Rectal smooth muscle tissue (tissue), 1 donor: Measurements from ENCODE around the gene BLID.

Experiments used
- H3K27ac ChIP-seq: one replicate; pipeline ENCODE4 v1.7.0; 2013; ENCODE audit warnings: low read depth, low read length, inconsistent platforms
- H3K27me3 ChIP-seq: one replicate; pipeline ENCODE4 v1.7.0; 2013; ENCODE audit warnings: low read length; ENCODE audit not compliant: control insufficient read depth, insufficient read depth
- H3K36me3 ChIP-seq: one replicate; pipeline ENCODE4 v1.7.0; 2013; ENCODE audit warnings: low read length; ENCODE audit not compliant: control insufficient read depth, insufficient read depth
- H3K4me1 ChIP-seq: one replicate; pipeline ENCODE4 v1.7.0; 2013; ENCODE audit warnings: low read length; ENCODE audit not compliant: control insufficient read depth, insufficient read depth
- H3K4me3 ChIP-seq: one replicate; pipeline ENCODE4 v1.7.0; 2013; ENCODE audit warnings: low read length
- H3K9ac ChIP-seq: one replicate; pipeline ENCODE4 v1.7.0; 2013; ENCODE audit warnings: low read length

BLID gene

DNA sequence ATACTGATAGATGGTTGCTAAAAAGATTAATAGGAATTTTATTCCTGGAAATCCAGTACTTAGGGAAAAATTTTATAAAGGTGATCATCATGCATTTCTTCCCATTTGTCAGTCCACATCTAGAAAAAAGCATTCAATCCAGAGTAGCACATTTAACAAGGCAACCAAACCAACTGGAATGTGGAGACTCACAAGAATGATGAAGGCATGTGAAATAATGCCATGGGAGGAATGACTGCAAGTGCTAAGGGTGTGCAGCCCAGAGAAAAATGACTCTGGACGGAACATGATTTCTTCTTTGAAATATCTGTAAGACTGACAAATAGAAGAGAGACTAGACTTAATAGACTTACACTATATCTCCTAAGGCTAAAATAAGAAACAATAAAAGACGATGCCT, 33.8 kb downstream of the BLID start:
- H3K9ac ChIP-seq: no peak overlapping the region
- no peaks in the 10 kb centered on the region for H3K36me3 ChIP-seq
- H3K27ac ChIP-seq: no peak overlapping the region
- no peaks in the 10 kb centered on the region for H3K27me3 ChIP-seq
- no peak overlapping the region for H3K4me3 ChIP-seq
- H3K4me1 ChIP-seq: no peaks in the 10 kb centered on the region

GRCh38 chr11:122081073-122081472, 34.9 kb downstream of the BLID start:
- H3K4me1 ChIP-seq: no peaks in the 10 kb centered on the region
- H3K9ac ChIP-seq: no peak overlapping the region
- no peak overlapping the region for H3K27ac ChIP-seq
- no peak overlapping the region for H3K4me3 ChIP-seq
- H3K27me3 ChIP-seq: no peaks in the 10 kb centered on the region
- H3K36me3 ChIP-seq: no peaks in the 10 kb centered on the region

GRCh38 chr11:122077459-122077858, 38.6 kb downstream of the BLID start:
- Histone ChIP-seq H3K27me3 (no peaks in the 10 kb centered on the region), H3K27ac (no peak overlapping the region), H3K36me3 (no peaks in the 10 kb centered on the region), H3K9ac (no peak overlapping the region), H3K4me1 (no peaks in the 10 kb centered on the region), H3K4me3 (no peak overlapping the region)

- Histone ChIP-seq H3K4me3 (no peak overlapping the region), H3K4me1 (no peaks in the 10 kb centered on the region), H3K36me3 (no peaks in the 10 kb centered on the region), H3K9ac (no peak overlapping the region), H3K27ac (no peak overlapping the region), H3K27me3 (no peaks in the 10 kb centered on the region)
Observed at GRCh38 chr11:122076512-122077120, 39.4 kb downstream of the BLID start.

GRCh38 chr11:122075016-122075415, 41.0 kb downstream of the BLID start:
- Histone ChIP-seq H3K4me1 (peaks cover 5% of the 10 kb centered on the region), H3K36me3 (no peaks in the 10 kb centered on the region), H3K4me3 (no peak overlapping the region), H3K27me3 (no peaks in the 10 kb centered on the region), H3K27ac (no peak overlapping the region), H3K9ac (no peak overlapping the region)

DNA sequence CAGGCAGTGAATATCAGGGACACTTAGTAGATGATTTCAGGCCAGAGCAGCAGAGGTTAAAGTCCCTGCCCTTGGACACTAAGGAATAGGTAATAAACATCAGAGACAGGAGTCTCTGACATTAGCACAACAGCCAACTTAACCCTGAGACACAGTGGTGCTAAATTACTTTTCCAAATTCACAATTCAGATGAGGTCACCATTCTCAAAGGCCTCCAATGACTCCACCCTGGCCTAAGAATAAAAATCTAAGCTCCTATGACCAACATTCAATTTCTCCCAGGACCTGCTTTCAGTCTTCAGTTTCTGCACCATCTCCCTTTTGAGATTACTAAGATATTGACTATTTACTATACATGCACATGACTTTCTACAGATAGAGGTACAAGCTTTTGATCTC, 42.0 kb downstream of the BLID start:
- H3K4me1 ChIP-seq: peaks cover 11% of the 10 kb centered on the region
- no peaks in the 10 kb centered on the region for H3K36me3 ChIP-seq
- H3K27me3 ChIP-seq: no peaks in the 10 kb centered on the region
- H3K4me3 ChIP-seq: no peak overlapping the region
- no peak overlapping the region for H3K27ac ChIP-seq
- H3K9ac ChIP-seq: no peak overlapping the region

DNA sequence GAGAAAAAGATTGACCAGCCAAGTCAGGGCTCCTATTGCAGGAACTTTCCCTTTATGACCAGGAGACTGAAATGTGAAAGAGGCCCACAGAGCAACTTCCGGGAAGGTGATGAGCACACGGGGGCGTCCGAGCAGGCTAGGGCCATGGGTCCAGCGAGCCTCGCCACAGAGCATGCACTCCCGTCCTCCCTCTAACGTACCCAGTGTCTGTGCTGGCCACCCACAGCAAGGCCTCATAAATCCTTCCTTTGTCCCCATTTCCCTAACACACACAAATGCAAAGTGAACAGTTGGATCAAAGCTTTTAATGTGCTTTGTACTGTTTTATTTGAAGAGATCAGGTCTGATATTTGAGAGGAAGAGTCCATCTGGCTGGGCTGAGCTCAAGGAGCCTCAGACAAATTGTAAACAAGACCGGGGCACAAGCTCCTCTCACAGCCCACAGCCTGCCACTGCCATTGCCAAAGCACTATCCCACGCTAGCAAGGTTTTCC, 44.3 kb downstream of the BLID start:
- Histone ChIP-seq H3K27me3 (no peaks in the 10 kb centered on the region), H3K27ac (no peak overlapping the region), H3K4me1 (peaks cover 11% of the 10 kb centered on the region), H3K9ac (no peak overlapping the region), H3K36me3 (no peaks in the 10 kb centered on the region), H3K4me3 (no peak overlapping the region)

DNA sequence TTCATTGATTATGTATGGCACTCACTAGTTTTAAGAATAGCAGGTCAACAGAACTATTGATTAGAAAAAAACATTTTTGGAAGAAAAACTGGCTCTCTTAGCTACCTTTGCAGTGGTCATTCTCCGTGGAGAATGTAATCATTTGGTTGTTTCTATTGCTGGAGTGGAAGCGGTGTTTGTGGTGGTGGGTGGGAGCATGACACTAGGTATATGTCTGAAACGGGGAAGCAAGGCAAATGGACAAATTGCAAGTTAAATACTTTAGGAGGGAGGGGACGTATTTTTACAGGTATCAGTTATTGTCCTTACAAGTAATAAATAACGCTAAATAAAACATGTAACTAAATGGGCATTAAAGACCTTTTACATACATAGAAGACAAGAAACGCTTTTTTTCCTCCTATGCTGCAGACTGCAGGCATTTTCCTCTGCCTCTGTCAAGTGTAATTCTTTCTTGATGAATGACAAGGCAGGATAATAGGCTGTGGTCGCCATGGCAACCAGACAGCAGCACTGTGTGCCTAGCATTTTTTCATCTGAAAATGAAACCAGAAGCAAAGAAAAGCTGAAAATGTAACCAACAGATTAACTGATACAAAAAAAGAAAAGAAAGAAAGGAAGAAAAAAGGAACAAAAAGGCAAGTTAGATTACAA, 46.2 kb downstream of the BLID start:
- no peak overlapping the region for H3K4me3 ChIP-seq
- H3K27me3 ChIP-seq: no peaks in the 10 kb centered on the region
- no peaks in the 10 kb centered on the region for H3K36me3 ChIP-seq
- H3K4me1 ChIP-seq: peaks cover 11% of the 10 kb centered on the region
- no peak overlapping the region for H3K27ac ChIP-seq
- no peak overlapping the region for H3K9ac ChIP-seq

DNA sequence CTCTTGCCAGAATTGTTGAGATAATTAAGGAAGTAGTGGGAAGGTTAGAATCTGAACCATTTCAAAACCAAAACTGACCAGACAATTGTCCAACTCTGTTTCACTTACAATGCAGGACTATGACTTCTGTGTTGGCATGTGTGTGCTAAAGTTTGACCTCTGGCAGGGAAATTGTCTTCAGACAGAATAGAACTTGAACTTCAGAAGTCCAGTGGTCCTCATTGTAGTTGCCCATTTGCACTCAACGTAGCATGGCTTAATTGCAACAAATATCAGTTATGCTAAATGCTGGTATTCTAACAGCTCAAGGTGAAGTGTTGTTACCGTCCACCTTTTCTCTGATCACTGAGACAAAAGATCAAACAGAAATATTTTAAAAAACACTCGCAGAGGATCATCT, 47.2 kb downstream of the BLID start:
- H3K4me1 ChIP-seq: peaks cover 11% of the 10 kb centered on the region
- no peaks in the 10 kb centered on the region for H3K36me3 ChIP-seq
- no peak overlapping the region for H3K27ac ChIP-seq
- no peaks in the 10 kb centered on the region for H3K27me3 ChIP-seq
- H3K9ac ChIP-seq: no peak overlapping the region
- no peak overlapping the region for H3K4me3 ChIP-seq

DNA sequence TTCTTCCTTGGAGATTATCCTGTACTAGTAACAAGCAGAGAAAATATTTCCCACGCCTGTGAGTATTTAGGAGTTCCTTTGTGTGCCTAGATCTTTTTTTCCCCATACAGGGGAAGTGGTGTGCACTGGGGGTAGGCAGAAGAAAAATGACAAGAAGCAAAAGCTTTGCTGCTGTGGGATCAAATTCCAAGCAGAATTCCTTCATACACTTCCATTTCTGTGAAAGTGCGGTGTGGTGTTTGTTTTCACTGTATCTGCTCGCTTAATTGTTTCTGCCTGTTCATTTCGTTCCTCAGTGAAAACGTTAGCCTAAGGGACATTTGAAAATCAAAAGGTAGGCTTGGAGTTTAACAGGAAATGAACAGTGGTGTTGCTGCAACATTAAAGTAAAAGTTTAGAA, 47.9 kb downstream of the BLID start:
- Histone ChIP-seq H3K27me3 (no peaks in the 10 kb centered on the region), H3K36me3 (no peaks in the 10 kb centered on the region), H3K9ac (no peak overlapping the region), H3K4me1 (peaks cover 11% of the 10 kb centered on the region), H3K4me3 (no peak overlapping the region), H3K27ac (no peak overlapping the region)
